Activated CD8-positive, alpha-beta memory T cell treated with anti-CD3 and anti-CD28 coated beads, Interleukin-2, amount 10 ng/mL, durations not matched to agents 7 days and 5 days (primary cell): ENCODE data around the gene SMKR1. TPM values are rescaled to one million over a fixed set of nuclear protein-coding genes. Genes with fewer than 3 reads are reported as not detected.

Source experiments
- ATAC-seq: fragments of 150-1000 bp; cut with Tn5 transposase; one replicate; pipeline ENCODE4 v1.10.0; 2021; ENCODE audit warnings: moderate library complexity
- CTCF ChIA-PET: fragments of 350-600 bp; sonication (Branson Sonifier 250); formaldehyde crosslinking; loops from one replicate; lab custom pipeline; 2021; ENCODE audit warnings: antibody characterized with exemption; lab: Charles Lee
- DNase-seq: peaks from one replicate; pipeline ENCODE4 v3.0.0-alpha.2; 2020
- H3K27ac Mint-ChIP-seq: one replicate; pipeline ENCODE4 v1.8.0; 2021; ENCODE audit warnings: mild to moderate bottlenecking, mixed read lengths
- H3K27me3 Mint-ChIP-seq: one replicate; pipeline ENCODE4 v1.8.0; 2021; ENCODE audit warnings: mixed read lengths
- H3K36me3 Mint-ChIP-seq: one replicate; pipeline ENCODE4 v1.8.0; 2021; ENCODE audit warnings: mild to moderate bottlenecking, mixed read lengths
- H3K4me1 Mint-ChIP-seq: one replicate; pipeline ENCODE4 v1.8.0; 2021; ENCODE audit warnings: mixed read lengths
- H3K4me3 Mint-ChIP-seq: one replicate; pipeline ENCODE4 v1.8.0; 2021; ENCODE audit warnings: mild to moderate bottlenecking, moderate library complexity, mixed read lengths
- H3K9me3 Mint-ChIP-seq: one replicate; pipeline ENCODE4 v1.8.0; 2022; ENCODE audit warnings: low read depth, mixed read lengths
- total RNA-seq, 2 experiments: library from RNA; stranded (reverse); gene quantifications; one replicate each; pipeline ENCODE4 v1.2.3, GENCODE V29; 2021

Gene SMKR1
- total RNA-seq, 2 experiments from 2014 or later = 2.3 to 5.3 TPM

DNA sequence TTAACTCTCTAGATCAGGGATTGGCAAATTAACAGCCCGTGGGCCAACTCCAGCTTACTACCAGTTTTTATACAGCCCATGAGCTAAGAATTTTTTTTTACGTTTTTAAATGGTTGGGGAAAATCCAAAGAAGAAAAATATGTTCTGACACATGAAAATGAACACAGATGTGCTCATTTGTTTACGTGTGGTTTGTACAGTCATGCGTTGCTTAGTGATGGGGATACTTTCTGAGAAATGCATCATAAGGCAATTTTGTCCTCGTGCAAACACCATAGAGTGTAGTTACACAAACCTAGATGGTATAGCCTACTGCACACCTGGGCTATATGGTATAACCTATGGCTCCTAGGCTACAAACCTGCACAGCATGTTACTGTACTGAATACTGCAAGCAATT, 8.3 kb upstream of the SMKR1 start:
- peak; percentile 51 for DNase-seq
- Mint-ChIP-seq H3K36me3 (peaks cover 3% of the 10 kb centered on the region), H3K4me3 (no peak overlapping the region), H3K27ac (no peak overlapping the region), H3K4me1 (peaks cover 30% of the 10 kb centered on the region), H3K9me3 (no peaks in the 10 kb centered on the region), H3K27me3 (no peaks in the 10 kb centered on the region)
- CTCF ChIA-PET = interaction anchor here (0.7 to 1.7 kb wide), 9 partner anchors 9 to 275 kb away, joined by 3 to 4 read pairs (median 3); partner anchors contain the start of gene STRIP2
- peak; percentile 79 for ATAC-seq

DNA sequence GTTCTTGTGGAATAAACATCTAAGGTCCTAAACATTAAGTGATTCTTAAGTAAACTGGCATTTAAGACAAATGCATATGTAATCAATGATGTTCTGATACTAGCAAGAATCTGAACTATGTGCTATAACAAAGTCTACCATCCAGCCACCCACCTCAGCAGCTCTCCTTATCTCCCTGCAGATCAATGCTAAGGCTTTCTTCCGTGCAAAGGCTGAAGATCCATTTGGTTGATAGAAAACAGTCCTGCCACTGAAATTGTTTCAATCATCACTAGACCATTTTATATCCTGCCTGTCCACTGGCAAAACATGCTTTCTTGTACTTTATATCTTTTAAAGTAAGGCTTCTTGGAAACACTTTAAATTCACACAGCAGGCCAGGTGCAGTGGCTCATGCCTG, 6.3 kb upstream of the SMKR1 start:
- CTCF ChIA-PET = interaction anchor here (1.0 to 1.1 kb wide), 2 partner anchors 110 to 128 kb away, joined by 3 read pairs; no protein-coding TSS in a partner anchor
- DNase-seq (no peak), ATAC-seq (peak; percentile 17)
- Mint-ChIP-seq H3K9me3 (no peaks in the 10 kb centered on the region), H3K27me3 (no peaks in the 10 kb centered on the region), H3K36me3 (peaks cover 2% of the 10 kb centered on the region), H3K27ac (peak overlapping the region; percentile 52), H3K4me3 (no peak overlapping the region), H3K4me1 (peaks cover 37% of the 10 kb centered on the region)

DNA sequence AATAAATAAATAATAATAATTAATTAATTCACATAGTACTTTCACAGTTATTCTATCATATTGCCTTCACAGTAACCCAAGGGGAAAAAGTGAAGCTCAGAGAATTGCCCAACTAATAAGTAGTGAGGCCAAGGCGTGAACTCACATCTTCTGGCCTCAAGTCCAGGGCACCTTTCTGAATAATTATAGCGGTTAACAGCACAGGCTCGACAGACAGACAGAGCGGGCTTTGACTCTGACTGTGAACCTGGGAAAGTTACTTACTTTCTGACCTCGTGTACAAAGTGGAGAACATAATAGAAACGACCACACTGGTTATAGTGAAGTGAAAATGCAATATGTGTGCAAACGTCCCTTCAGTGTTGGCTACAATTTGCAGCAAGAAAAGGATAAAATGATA, 5.7 kb upstream of the SMKR1 start:
- ATAC-seq = no peak

GRCh38 chr7:129497156-129497555, 5.2 kb upstream of the SMKR1 start:
- CTCF ChIA-PET = no interaction called here
- Mint-ChIP-seq H3K4me1 (peaks cover 44% of the 10 kb centered on the region), H3K4me3 (no peak overlapping the region), H3K36me3 (peaks cover 2% of the 10 kb centered on the region), H3K9me3 (no peaks in the 10 kb centered on the region), H3K27ac (no peak overlapping the region), H3K27me3 (no peaks in the 10 kb centered on the region)
- ATAC-seq (no peak), DNase-seq (no peak)

More for the DNA sequence above, 5.7 kb upstream of the SMKR1 start:
- no peak for DNase-seq
- Mint-ChIP-seq H3K27ac (no peak overlapping the region), H3K4me1 (peaks cover 42% of the 10 kb centered on the region), H3K36me3 (peaks cover 2% of the 10 kb centered on the region), H3K27me3 (no peaks in the 10 kb centered on the region), H3K9me3 (no peaks in the 10 kb centered on the region), H3K4me3 (no peak overlapping the region)
- CTCF ChIA-PET = interaction anchor here (1.1 kb wide), 1 partner anchor 129 kb away, joined by 3 read pairs; no protein-coding TSS in a partner anchor

DNA sequence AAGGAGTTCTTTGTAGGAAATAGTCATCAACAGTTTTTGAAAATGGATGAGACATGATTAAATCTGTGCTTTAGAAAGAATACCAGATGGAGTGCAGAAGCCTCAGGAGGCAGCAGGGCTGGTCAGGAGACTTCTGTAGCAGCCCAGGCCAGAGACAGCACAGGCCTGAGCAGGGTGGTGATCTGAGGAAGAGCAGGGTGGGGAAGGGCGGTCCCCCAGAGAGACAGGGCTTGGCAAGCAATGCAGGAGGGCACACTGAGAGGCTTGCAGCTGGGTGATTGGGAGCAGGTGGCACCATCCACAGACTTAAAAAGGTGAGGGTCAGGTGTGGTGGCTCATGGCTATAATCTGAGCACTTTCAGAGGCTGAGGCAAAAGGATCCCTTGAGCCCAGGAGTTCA, 4.3 kb upstream of the SMKR1 start:
- Mint-ChIP-seq H3K27me3 (no peaks in the 10 kb centered on the region), H3K36me3 (no peaks in the 10 kb centered on the region), H3K9me3 (no peaks in the 10 kb centered on the region), H3K4me1 (peaks cover 41% of the 10 kb centered on the region), H3K27ac (no peak overlapping the region), H3K4me3 (no peak overlapping the region)
- no peak for ATAC-seq
- DNase-seq = no peak
- CTCF ChIA-PET = no interaction called here

DNA sequence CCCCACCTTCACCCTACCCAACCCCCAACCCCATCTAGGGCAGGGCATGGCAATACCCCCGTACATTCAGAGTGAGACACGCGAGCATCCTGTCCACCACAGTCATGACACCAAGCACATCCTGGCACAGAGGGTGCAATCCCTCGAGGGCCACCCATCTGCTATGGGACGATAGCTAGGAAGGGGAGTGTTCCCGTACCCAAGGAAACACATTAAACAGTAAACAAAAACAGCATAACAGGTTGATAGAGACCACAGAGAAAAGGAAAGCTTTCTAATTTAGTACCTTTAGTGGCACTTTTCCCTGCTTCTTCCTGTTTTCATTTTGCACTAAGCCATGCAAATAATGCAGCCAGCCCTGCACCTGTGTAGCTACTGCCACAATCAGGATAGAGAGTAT, 2.3 kb upstream of the SMKR1 start:
- no peak overlapping the region for H3K4me3 Mint-ChIP-seq
- no peaks in the 10 kb centered on the region for H3K36me3 Mint-ChIP-seq
- H3K4me1 Mint-ChIP-seq = peaks cover 30% of the 10 kb centered on the region
- peaks cover 5% of the 10 kb centered on the region for H3K27me3 Mint-ChIP-seq
- no peak for ATAC-seq
- H3K9me3 Mint-ChIP-seq = no peaks in the 10 kb centered on the region
- H3K27ac Mint-ChIP-seq = no peak overlapping the region
- peak; percentile 51 for DNase-seq
- CTCF ChIA-PET = interaction anchor here (0.8 to 1.7 kb wide), 3 partner anchors 108 to 157 kb away, joined by 3 to 5 read pairs (median 3); no protein-coding TSS in a partner anchor

- DNase-seq = no peak
- Mint-ChIP-seq H3K27ac (no peak overlapping the region), H3K27me3 (peaks cover 5% of the 10 kb centered on the region), H3K9me3 (no peaks in the 10 kb centered on the region), H3K4me3 (peak overlapping the region; percentile 78), H3K4me1 (peaks cover 19% of the 10 kb centered on the region), H3K36me3 (no peaks in the 10 kb centered on the region)
- CTCF ChIA-PET = interaction anchor here (0.7 to 0.9 kb wide), 2 partner anchors 27 to 130 kb away, joined by 3 read pairs; no protein-coding TSS in a partner anchor
- peak; percentile 14 for ATAC-seq
Observed at GRCh38 chr7:129502708-129503685, 666 bp downstream of the SMKR1 start.

GRCh38 chr7:129503725-129504124, 1.4 kb downstream of the SMKR1 start:
- no peak overlapping the region for H3K27ac Mint-ChIP-seq
- H3K27me3 Mint-ChIP-seq = peaks cover 5% of the 10 kb centered on the region
- ATAC-seq = no peak
- CTCF ChIA-PET = interaction anchor here (0.7 to 0.9 kb wide), 2 partner anchors 26 to 131 kb away, joined by 3 read pairs; no protein-coding TSS in a partner anchor
- no peaks in the 10 kb centered on the region for H3K36me3 Mint-ChIP-seq
- no peak for DNase-seq
- H3K9me3 Mint-ChIP-seq = no peaks in the 10 kb centered on the region
- peak overlapping the region; percentile 78 for H3K4me3 Mint-ChIP-seq
- H3K4me1 Mint-ChIP-seq = peaks cover 19% of the 10 kb centered on the region

DNA sequence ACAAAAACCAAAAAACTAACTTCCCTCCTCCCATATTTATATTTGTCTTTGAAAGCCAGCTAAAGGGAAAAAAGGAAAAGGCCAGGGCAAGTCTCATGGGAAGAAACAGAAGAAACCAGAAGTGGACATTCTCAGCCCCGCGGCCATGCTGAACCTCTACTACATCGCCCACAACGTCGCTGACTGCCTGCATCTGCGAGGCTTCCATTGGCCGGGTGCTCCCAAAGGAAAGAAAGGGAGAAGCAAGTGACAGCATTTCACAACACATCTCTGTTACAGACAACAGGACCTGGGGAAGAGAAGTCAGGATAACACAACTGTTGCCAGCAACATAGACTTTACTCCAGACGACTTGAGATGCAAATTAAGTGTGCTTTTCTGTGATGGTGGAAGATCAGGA, 9.9 kb downstream of the SMKR1 start:
- no peak overlapping the region for H3K27ac Mint-ChIP-seq
- H3K4me3 Mint-ChIP-seq = no peak overlapping the region
- no peaks in the 10 kb centered on the region for H3K4me1 Mint-ChIP-seq
- H3K36me3 Mint-ChIP-seq = no peaks in the 10 kb centered on the region
- DNase-seq (no peak), ATAC-seq (no peak)
- no peaks in the 10 kb centered on the region for H3K9me3 Mint-ChIP-seq
- H3K27me3 Mint-ChIP-seq = no peaks in the 10 kb centered on the region
- CTCF ChIA-PET = no interaction called here

GRCh38 chr7:129513546-129513945, 11.2 kb downstream of the SMKR1 start:
- Mint-ChIP-seq H3K4me1 (no peaks in the 10 kb centered on the region), H3K36me3 (no peaks in the 10 kb centered on the region), H3K27ac (no peak overlapping the region), H3K9me3 (no peaks in the 10 kb centered on the region), H3K4me3 (no peak overlapping the region), H3K27me3 (peaks cover 2% of the 10 kb centered on the region)
- CTCF ChIA-PET = no interaction called here
- no peak for ATAC-seq
- DNase-seq = no peak

- Mint-ChIP-seq H3K4me1 (no peaks in the 10 kb centered on the region), H3K36me3 (no peaks in the 10 kb centered on the region), H3K27me3 (peaks cover 2% of the 10 kb centered on the region), H3K9me3 (no peaks in the 10 kb centered on the region), H3K4me3 (no peak overlapping the region), H3K27ac (no peak overlapping the region)
- no peak for DNase-seq
- CTCF ChIA-PET = no interaction called here
- ATAC-seq = no peak
Observed at GRCh38 chr7:129514683-129515082, 12.4 kb downstream of the SMKR1 start.

DNA sequence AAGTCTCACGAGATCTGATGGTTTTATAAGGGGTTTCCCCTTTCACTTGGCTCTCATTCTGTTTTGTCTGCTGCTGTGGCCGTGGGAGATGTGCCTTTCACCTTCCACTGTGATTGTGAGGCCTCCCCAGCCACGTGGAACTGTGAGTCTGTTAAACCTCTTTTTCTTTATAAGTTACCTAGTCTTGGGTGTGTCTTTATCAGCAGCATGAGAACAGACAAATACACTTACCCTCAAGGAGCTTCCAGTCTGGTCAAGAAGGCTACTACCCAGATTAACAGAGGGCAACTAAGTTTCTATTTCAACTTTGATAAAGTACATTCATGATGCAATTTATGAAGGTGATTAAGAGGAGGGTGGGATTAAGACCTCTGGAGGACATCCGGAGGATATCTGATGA, 13.1 kb downstream of the SMKR1 start:
- H3K9me3 Mint-ChIP-seq = no peaks in the 10 kb centered on the region
- no peak overlapping the region for H3K4me3 Mint-ChIP-seq
- H3K36me3 Mint-ChIP-seq = no peaks in the 10 kb centered on the region
- no peak overlapping the region for H3K27ac Mint-ChIP-seq
- peaks cover 2% of the 10 kb centered on the region for H3K27me3 Mint-ChIP-seq
- no peak for ATAC-seq
- no peaks in the 10 kb centered on the region for H3K4me1 Mint-ChIP-seq
- DNase-seq = no peak
- CTCF ChIA-PET = no interaction called here

- Mint-ChIP-seq H3K27me3 (peaks cover 17% of the 10 kb centered on the region), H3K4me3 (no peak overlapping the region), H3K36me3 (no peaks in the 10 kb centered on the region), H3K27ac (no peak overlapping the region), H3K4me1 (no peaks in the 10 kb centered on the region), H3K9me3 (no peaks in the 10 kb centered on the region)
- DNase-seq (no peak), ATAC-seq (no peak)
- CTCF ChIA-PET = no interaction called here
Observed at GRCh38 chr7:129517931-129518330, 15.6 kb downstream of the SMKR1 start.

- no peaks in the 10 kb centered on the region for H3K4me1 Mint-ChIP-seq
- peaks cover 25% of the 10 kb centered on the region for H3K27me3 Mint-ChIP-seq
- no peaks in the 10 kb centered on the region for H3K36me3 Mint-ChIP-seq
- H3K9me3 Mint-ChIP-seq = no peaks in the 10 kb centered on the region
- no peak for ATAC-seq
- no peak overlapping the region for H3K4me3 Mint-ChIP-seq
- CTCF ChIA-PET = no interaction called here
- H3K27ac Mint-ChIP-seq = no peak overlapping the region
- DNase-seq = no peak
Observed at GRCh38 chr7:129519464-129519863, 17.1 kb downstream of the SMKR1 start.
